Transverse colon (tissue), 4 donors: Measurements from ENCODE around the gene MZB1. TPM values are rescaled to one million over a fixed set of nuclear protein-coding genes. Genes with fewer than 3 reads are reported as not detected.

Source experiments
- DNase-seq: peaks from one replicate; pipeline ENCODE4 v3.0.0-alpha.2; 2019
- H3K27ac ChIP-seq, 4 donors: fragments of 200-600 bp; sonication (generic); 2 replicates each; pipeline ENCODE4 v1.5.1; 2016 to 2018; ENCODE audit warnings: inconsistent platforms in 4 of 4
- H3K27me3 ChIP-seq: fragments of 200-600 bp; sonication (generic); 2 replicates; pipeline ENCODE4 v1.5.1; 2017; ENCODE audit warnings: inconsistent platforms
- H3K36me3 ChIP-seq, 4 donors: fragments of 200-600 bp; sonication (generic); 2 replicates each; pipeline ENCODE4 v1.5.1; 2017 to 2019; ENCODE audit warnings: inconsistent platforms in 4 of 4
- H3K4me1 ChIP-seq, 4 donors: fragments of 200-600 bp; sonication (generic); 2 replicates each; pipeline ENCODE4 v1.5.1; 2017 to 2020; ENCODE audit warnings: inconsistent platforms in 4 of 4
- H3K4me3 ChIP-seq, 4 donors: fragments of 200-600 bp; sonication (generic); 1 replicate in 1 of 4; 2 replicates in 3 of 4; pipeline versions ENCODE4 v1.5.1 to v1.6.1; 2017 to 2019; ENCODE audit warnings: inconsistent platforms in 4 of 4
- H3K9me3 ChIP-seq, 2 donors: fragments of 200-600 bp; sonication (generic); 2 replicates each; pipeline ENCODE4 v1.5.1; 2017 to 2019; ENCODE audit warnings: inconsistent platforms in 2 of 2
- EP300 ChIP-seq: sonication (generic); formaldehyde crosslinking; IDR thresholded peaks from one replicate; pipeline ENCODE4 v1.6.1; 2017; ENCODE audit warnings: antibody characterized with exemption, low read depth
- POLR2A ChIP-seq: fragments of 450-650 bp; IDR thresholded peaks from one replicate; pipeline ENCODE4 v1.6.1; 2016; ENCODE audit warnings: antibody characterized with exemption, mild to moderate bottlenecking, moderate library complexity
- POLR2AphosphoS5 ChIP-seq, 3 donors: sonication (generic); formaldehyde crosslinking; IDR thresholded peaks; one replicate each; pipeline ENCODE4 v1.6.1; 2016; ENCODE audit warnings: antibody characterized with exemption in 3 of 3
- WGBS, 2 donors: methylation state at CpG; one replicate each; pipeline ENCODE4 v1.1.5; 2018; ENCODE audit warnings: low coverage in 1 of 2; 5-methylcytosine and 5-hydroxymethylcytosine counted together
- in situ Hi-C, 4 donors: fragments of 200-750 bp; cut with MboI; loops; one replicate each; pipeline versions ENCODE4 v1.15.0 to v1.15.1; 2017; ENCODE audit warnings: low sequenced_read_pairs in 3 of 4, low pct_ligation_motif_present in 1 of 4, low pct_unique_long_range_greater_than_20kb in 1 of 4
- intact Hi-C: fragments of 100-400 bp; cut with DNase I; formaldehyde crosslinking; loops from one replicate; pipeline ENCODE4 v1.15.1; 2023; ENCODE audit warnings: low total_unique reads
- total RNA-seq, 4 donors: library from RNA; depleted of rRNA; stranded (reverse); fragments of >200 nt; gene quantifications; one replicate each; pipeline ENCODE4 v1.1.0, GENCODE V29; 2016
- TF ChIP-seq, protein P1 (sequence below), 5 experiments: fragments of 200-600 bp in 3 of 5; fragments of 450-650 bp in 2 of 5; sonication (generic) in 3 of 5; IDR thresholded peaks; 1 replicate in 2 of 5; 2 replicates in 3 of 5; pipeline ENCODE4 v1.5.1; 2016 to 2017; ENCODE audit warnings: antibody characterized with exemption in 5 of 5, inconsistent platforms in 3 of 5, mild to moderate bottlenecking in 2 of 5, moderate library complexity in 1 of 5

MZB1 gene
- total RNA-seq, 4 donors from 2014 or later, result 4.0 to 39.2 TPM; not detected in 2

DNA sequence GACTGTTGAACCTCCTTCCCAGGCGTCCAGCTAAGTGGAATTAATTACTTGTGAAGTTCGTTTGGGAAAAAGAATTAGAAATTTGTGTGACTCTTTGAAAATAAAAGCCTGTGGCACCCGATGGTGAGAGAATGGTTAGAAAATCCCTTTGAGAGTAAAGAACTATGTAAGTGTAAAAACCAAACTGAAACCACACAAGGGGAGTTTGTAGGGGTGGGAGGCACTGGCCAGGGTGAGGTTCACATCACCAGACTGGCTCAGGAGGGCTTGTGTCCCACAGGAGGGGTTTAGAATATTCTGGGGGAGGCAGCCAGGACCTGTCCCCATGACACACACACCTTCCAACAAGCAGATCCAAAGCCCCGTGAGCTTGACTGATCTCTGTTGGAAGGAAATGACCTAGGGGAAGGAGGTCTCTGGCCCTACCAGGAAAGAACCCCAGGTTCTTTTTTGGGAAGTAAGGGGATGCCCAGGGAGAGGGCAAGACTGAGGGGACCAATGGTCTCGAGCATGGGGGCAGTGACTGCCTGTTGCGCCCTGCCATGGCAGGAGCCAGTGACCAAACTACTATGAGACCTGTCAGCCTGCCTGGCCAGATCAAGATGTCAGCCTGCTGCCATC is 9.9 kb upstream of the MZB1 start:
- TF ChIP-seq POLR2AphosphoS5 (IDR thresholded peaks at IDR 0.05) (no peak), EP300 (no peak), POLR2A (no peak)
- TF ChIP-seq, protein P1, sequence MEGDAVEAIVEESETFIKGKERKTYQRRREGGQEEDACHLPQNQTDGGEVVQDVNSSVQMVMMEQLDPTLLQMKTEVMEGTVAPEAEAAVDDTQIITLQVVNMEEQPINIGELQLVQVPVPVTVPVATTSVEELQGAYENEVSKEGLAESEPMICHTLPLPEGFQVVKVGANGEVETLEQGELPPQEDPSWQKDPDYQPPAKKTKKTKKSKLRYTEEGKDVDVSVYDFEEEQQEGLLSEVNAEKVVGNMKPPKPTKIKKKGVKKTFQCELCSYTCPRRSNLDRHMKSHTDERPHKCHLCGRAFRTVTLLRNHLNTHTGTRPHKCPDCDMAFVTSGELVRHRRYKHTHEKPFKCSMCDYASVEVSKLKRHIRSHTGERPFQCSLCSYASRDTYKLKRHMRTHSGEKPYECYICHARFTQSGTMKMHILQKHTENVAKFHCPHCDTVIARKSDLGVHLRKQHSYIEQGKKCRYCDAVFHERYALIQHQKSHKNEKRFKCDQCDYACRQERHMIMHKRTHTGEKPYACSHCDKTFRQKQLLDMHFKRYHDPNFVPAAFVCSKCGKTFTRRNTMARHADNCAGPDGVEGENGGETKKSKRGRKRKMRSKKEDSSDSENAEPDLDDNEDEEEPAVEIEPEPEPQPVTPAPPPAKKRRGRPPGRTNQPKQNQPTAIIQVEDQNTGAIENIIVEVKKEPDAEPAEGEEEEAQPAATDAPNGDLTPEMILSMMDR (IDR thresholded peaks at IDR 0.05), result no peak
- DNase-seq, result no peak
- Histone ChIP-seq H3K27me3 (peaks cover 2% of the 10 kb centered on the region), H3K4me3 (no peak overlapping the region), H3K27ac (no peak overlapping the region), H3K4me1 (peaks cover 5 to 21% (median 14%) of the 10 kb centered on the region in 4 donors), H3K36me3 (no peaks in the 10 kb centered on the region), H3K9me3 (no peaks in the 10 kb centered on the region)
- 70 to 78% methylated on average over 4 to 6 of the region's 6 CpGs for WGBS, 2 donors
- in situ Hi-C loops (no loop called here), intact Hi-C loops (no loop called here)

DNA sequence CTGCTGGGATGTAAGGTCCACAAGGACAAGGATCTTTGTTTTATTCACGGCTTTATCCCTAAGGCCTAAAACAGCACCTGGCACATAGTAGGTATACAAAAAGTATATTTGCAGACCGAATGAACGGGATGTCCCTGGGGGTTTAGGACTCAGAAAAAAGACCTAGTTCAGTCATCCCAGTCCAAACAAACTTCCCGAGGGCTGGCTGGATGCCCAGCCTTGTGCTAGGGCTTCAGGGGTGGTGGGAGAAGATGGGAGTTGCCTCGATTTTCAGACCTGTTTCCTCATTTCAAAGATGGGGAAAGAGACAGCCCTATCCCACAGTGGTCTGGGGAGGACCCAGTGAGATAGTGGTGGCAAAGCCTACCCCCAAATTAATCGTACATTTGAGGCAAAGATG is 8.2 kb upstream of the MZB1 start:
- H3K9me3 ChIP-seq, result no peaks in the 10 kb centered on the region
- peaks cover under 1 to 26% (median 20%) of the 10 kb centered on the region in 4 donors for H3K4me1 ChIP-seq
- TF ChIP-seq POLR2A (no peak), EP300 (no peak), POLR2AphosphoS5 (IDR thresholded peaks at IDR 0.05) (no peak)
- TF ChIP-seq, protein P1 (IDR thresholded peaks at IDR 0.05), result no peak
- peaks cover 19% of the 10 kb centered on the region for H3K27me3 ChIP-seq
- no peak for DNase-seq
- no peak overlapping the region for H3K4me3 ChIP-seq
- 55 to 56% methylated on average over 3 to 6 of the region's 6 CpGs for WGBS, 2 donors
- intact Hi-C loops, result no loop called here
- no peaks in the 10 kb centered on the region for H3K36me3 ChIP-seq
- in situ Hi-C loops, result no loop called here
- no peak overlapping the region for H3K27ac ChIP-seq

DNA sequence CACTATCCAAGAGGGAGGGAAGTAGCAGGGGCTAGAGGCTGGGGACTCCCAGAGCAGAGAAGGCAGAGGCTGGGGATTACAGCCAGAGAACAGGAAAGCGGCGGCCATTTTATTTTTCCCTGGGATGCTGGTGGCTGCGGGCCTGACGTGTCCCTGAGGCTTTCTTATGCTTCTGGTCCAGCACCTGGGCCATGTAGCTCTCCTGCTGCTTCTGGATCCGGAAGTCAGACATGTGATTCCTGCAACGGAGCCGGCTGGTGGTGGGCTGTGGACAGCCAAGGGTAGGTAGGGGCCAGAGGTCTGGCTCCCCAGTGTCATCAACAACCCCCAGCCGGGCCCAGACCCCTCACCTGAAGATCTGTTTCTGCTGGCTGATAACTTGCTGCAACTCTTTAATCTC is 7.0 kb upstream of the MZB1 start:
- 80 to 95% methylated on average over 1 to 8 of the region's 8 CpGs for WGBS, 2 donors
- no peak for DNase-seq
- Histone ChIP-seq H3K9me3 (no peaks in the 10 kb centered on the region), H3K4me3 (no peak overlapping the region), H3K36me3 (no peaks in the 10 kb centered on the region), H3K27me3 (peaks cover 21% of the 10 kb centered on the region), H3K4me1 (peaks cover 0 to 35% (median 29%) of the 10 kb centered on the region in 4 donors), H3K27ac (no peak overlapping the region)
- in situ Hi-C loops (no loop called here), intact Hi-C loops (no loop called here)
- no peak for TF ChIP-seq EP300
- TF ChIP-seq POLR2A, result no peak

DNA sequence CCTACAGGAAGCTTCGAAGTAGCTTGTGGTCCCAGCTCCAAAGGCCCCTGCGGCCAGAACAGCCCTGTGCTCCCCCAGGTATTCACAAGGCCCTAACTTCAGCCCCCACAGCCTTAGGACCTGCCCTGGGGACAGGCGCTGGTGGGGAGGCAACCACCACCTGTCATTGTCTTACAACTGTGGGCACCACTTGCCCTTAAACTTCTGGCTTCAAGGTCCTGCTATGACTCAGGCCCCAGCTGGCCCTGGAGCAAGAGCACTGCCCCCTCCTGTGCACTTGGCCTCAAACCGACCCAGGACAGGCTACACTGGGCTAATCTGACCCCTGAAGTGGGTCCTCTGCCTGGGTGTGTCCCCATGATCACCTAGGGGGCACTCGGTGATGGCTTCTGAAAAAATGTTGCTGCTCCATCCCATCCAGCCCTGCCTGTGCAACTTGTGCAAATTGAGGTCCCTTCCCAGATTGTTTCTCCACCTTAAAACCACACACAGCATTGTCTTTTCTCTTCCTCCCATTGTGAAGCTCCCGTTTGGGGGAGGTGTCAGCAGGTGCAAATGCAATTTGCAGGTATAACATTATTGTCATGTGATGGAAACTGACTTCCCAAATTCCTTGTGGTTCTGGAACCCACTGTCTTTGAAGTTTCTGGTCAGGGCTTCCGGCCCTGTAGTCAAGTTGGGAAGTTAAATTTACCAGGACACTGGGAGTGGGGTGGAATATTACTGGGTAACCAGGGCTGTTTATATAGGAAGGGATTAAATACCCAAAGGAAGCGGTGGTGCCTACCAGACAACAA is 6.3 kb upstream of the MZB1 start:
- H3K36me3 ChIP-seq, result no peaks in the 10 kb centered on the region
- peaks cover 21% of the 10 kb centered on the region for H3K27me3 ChIP-seq
- WGBS, 2 donors, result 73 to 79% methylated on average over 3 to 8 of the region's 8 CpGs
- no peak overlapping the region for H3K4me3 ChIP-seq
- DNase-seq, result no peak
- TF ChIP-seq POLR2A (no peak), EP300 (no peak), POLR2AphosphoS5 (IDR thresholded peaks at IDR 0.05) (no peak)
- TF ChIP-seq, protein P1 (IDR thresholded peaks at IDR 0.05), result no peak
- H3K27ac ChIP-seq, result no peak overlapping the region
- intact Hi-C loops (no loop called here), in situ Hi-C loops (no loop called here)
- H3K4me1 ChIP-seq, result peaks cover 0 to 41% (median 36%) of the 10 kb centered on the region in 4 donors
- no peaks in the 10 kb centered on the region for H3K9me3 ChIP-seq
